ENCODE data around the gene SSTR3. TPM values are rescaled to one million over a fixed set of nuclear protein-coding genes. Genes with fewer than 3 reads are reported as not detected.
A peak's percentile ranks its signal among the peaks of the same experiment; 100 is the strongest.

Gene SSTR3
- total RNA-seq, 1 donor from 2014 or later, result not detected

DNA sequence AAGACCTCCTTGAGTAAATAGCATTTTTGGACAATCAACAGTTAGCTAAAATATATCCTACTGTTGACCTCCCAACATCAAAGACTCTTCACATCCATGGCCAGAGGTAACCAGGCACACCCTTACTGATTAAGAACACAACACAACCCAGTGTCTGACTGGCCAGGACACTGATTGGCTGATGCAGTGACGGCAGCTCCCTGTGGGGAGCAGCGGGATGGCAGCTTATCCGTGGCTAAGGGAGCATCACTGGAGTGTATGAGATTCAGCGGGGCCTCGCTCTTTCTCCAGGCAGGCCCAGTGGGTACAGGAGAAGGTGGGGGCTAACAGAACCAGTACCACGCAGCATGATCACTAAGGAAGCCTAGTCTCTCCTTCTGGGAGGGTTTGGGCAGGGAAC lies 52.2 kb downstream of the SSTR3 start:
- Mint-ChIP-seq H3K36me3 (ENCODE audit: low read depth) (peaks cover 3% of the 10 kb centered on the region), H3K4me1 (ENCODE audit: low read depth) (no peaks in the 10 kb centered on the region), H3K27me3 (ENCODE audit: low read depth) (peaks cover 31% of the 10 kb centered on the region), H3K4me3 (ENCODE audit: unreplicated experiment) (no peak overlapping the region), H3K9me3 (ENCODE audit: low read depth) (peaks cover 9% of the 10 kb centered on the region), H3K27ac (ENCODE audit: unreplicated experiment) (no peak overlapping the region)
- DNase-seq (ENCODE audit: low spot score), result peak; percentile 43
- TF ChIP-seq, protein P1, sequence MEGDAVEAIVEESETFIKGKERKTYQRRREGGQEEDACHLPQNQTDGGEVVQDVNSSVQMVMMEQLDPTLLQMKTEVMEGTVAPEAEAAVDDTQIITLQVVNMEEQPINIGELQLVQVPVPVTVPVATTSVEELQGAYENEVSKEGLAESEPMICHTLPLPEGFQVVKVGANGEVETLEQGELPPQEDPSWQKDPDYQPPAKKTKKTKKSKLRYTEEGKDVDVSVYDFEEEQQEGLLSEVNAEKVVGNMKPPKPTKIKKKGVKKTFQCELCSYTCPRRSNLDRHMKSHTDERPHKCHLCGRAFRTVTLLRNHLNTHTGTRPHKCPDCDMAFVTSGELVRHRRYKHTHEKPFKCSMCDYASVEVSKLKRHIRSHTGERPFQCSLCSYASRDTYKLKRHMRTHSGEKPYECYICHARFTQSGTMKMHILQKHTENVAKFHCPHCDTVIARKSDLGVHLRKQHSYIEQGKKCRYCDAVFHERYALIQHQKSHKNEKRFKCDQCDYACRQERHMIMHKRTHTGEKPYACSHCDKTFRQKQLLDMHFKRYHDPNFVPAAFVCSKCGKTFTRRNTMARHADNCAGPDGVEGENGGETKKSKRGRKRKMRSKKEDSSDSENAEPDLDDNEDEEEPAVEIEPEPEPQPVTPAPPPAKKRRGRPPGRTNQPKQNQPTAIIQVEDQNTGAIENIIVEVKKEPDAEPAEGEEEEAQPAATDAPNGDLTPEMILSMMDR (IDR thresholded peaks at IDR 0.05), result no peak

DNA sequence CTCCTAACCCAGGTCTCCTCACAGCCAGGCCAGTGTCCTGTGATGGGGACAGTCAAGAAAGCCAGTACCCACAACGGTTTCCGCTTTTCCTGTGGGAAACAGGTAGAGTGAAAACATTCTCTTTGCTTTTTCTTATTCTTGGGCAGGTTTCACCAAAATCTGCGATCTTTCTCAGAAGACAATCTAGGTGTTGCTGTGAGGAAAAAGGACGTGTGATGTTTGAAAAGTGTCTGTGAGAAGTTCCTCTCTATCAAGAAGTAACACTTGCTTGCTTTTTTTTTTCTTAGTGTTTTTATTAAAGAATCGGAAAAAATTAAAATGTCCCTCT lies 53.4 kb downstream of the SSTR3 start:
- Mint-ChIP-seq H3K27me3 (ENCODE audit: low read depth) (peaks cover 31% of the 10 kb centered on the region), H3K4me1 (ENCODE audit: low read depth) (no peaks in the 10 kb centered on the region), H3K36me3 (ENCODE audit: low read depth) (peaks cover 3% of the 10 kb centered on the region), H3K9me3 (ENCODE audit: low read depth) (peaks cover 9% of the 10 kb centered on the region), H3K4me3 (ENCODE audit: unreplicated experiment) (no peak overlapping the region), H3K27ac (ENCODE audit: unreplicated experiment) (no peak overlapping the region)
- TF ChIP-seq, protein P1 (IDR thresholded peaks at IDR 0.05), result no peak
- no peak for DNase-seq (ENCODE audit: low spot score)

DNA sequence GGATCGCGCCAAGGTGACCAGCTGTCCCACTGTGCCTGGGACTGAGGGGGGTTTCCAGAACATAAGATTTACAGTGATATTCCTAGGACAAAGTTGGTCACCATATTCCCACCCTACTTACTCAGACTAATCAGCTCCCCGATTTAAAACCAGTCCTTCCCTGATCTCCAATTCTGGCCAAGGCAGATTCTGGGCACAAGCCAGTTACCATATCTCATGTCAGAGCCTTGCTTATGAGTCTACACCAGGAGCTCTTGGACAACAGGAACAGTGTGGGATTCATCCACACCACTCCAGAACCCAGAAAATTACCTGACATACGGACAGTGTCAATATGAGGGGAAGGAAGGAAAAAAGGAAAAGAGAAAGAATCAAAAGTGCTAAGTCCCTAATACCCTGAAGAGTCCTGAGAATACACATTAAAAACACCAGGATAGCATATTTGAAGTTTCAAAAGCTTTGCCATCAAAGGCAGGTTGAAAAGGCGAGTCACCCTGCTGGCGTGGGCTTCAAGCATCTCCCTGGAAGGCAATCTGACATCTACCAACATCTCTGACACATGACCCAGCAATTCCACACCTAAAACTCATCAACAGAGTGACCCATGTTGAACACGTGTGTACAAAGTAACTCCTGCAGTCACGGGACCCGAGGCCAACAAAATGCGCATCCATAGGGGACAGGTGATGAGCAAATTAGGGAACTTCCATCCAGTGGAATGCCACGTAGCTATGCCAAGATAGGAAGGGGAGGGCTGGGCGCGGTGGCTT lies 54.6 kb downstream of the SSTR3 start:
- no peak for DNase-seq (ENCODE audit: low spot score)
- H3K4me1 Mint-ChIP-seq (ENCODE audit: low read depth), result no peaks in the 10 kb centered on the region
- H3K27me3 Mint-ChIP-seq (ENCODE audit: low read depth), result peaks cover 31% of the 10 kb centered on the region
- H3K27ac Mint-ChIP-seq (ENCODE audit: unreplicated experiment), result no peak overlapping the region
- H3K9me3 Mint-ChIP-seq (ENCODE audit: low read depth), result peaks cover 9% of the 10 kb centered on the region
- H3K36me3 Mint-ChIP-seq (ENCODE audit: low read depth), result peaks cover 3% of the 10 kb centered on the region
- H3K4me3 Mint-ChIP-seq (ENCODE audit: unreplicated experiment), result no peak overlapping the region
- TF ChIP-seq, protein P1 (IDR thresholded peaks at IDR 0.05), result no peak

DNA sequence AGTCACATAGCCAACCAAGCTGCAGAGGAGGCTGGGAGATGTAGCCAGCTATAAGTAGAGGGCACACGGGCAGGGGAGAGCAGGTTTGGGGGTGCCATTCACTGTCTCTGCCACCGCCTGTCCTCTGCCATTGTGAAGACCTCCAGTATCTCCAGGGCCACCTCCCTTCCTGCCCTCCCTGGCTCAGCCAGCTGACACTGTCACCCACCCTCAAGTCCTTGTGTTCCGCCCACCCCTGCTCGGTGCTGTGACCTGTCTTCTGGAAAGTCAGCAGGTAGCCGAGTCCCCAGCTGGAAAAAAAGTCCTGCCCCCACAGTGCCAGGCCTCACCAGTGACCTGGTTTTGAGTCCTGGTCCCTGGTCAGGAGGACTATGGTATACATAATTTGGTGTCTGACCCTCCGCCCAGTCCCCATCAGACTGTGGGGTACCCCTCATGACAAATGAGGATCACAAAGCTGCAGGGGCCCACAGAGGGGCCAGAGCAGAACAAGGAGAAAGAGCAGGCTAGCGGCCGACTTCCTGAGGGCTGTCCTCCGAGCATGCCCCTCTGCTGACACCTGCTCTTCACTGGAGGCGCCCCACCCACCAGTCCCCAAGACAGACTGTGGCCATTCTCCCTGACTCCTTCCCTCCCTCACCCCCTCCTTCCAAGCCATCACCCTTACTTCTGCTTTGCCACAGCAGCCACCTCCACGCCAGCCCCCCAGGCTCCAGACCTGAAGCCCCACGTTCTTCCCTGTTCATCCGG lies 55.4 kb downstream of the SSTR3 start:
- Mint-ChIP-seq H3K27ac (ENCODE audit: unreplicated experiment) (no peak overlapping the region), H3K9me3 (ENCODE audit: low read depth) (peaks cover 10% of the 10 kb centered on the region), H3K27me3 (ENCODE audit: low read depth) (peaks cover 38% of the 10 kb centered on the region), H3K4me1 (ENCODE audit: low read depth) (no peaks in the 10 kb centered on the region), H3K4me3 (ENCODE audit: unreplicated experiment) (no peak overlapping the region), H3K36me3 (ENCODE audit: low read depth) (peaks cover 3% of the 10 kb centered on the region)
- TF ChIP-seq, protein P1 (IDR thresholded peaks at IDR 0.05), result no peak
- DNase-seq (ENCODE audit: low spot score), result peak; percentile 74

DNA sequence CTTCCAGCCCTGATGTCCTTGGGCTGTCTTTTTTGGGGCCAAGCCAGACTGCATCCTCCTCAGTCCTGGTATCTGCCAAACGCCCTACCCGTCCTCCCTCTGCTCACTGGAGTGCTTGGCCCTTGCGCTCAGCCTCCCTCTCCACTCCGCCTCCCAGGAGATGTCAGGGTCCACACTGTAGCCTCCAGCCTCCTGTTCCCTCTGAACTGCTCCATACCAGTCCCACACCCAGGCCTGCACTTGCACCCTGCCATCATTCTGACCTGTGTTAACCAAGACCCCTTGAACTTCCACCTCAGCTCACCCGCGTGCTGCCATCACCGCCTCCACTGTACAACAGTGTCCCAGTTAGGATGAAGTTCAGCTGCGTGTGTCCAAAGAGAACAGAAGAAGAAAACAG lies 56.3 kb downstream of the SSTR3 start:
- Mint-ChIP-seq H3K4me1 (ENCODE audit: low read depth) (no peaks in the 10 kb centered on the region), H3K27ac (ENCODE audit: unreplicated experiment) (no peak overlapping the region), H3K4me3 (ENCODE audit: unreplicated experiment) (no peak overlapping the region), H3K9me3 (ENCODE audit: low read depth) (peaks cover 17% of the 10 kb centered on the region), H3K36me3 (ENCODE audit: low read depth) (peaks cover 3% of the 10 kb centered on the region), H3K27me3 (ENCODE audit: low read depth) (peaks cover 44% of the 10 kb centered on the region)
- no peak for DNase-seq (ENCODE audit: low spot score)
- TF ChIP-seq, protein P1 (IDR thresholded peaks at IDR 0.05), result no peak
